GM19397 (cell line): ENCODE data around the gene ABI2.
"Not testable (repeated sequence)": the region's sequence is repeated elsewhere in the genome, so short reads cannot be mapped to it uniquely, and the experiment has no call there.

Experiments
- ATAC-seq: cut with Tn5 transposase; IDR thresholded peaks from one replicate; pipeline ENCODE4 v1.9.1; 2021; ENCODE audit warnings: mild to moderate bottlenecking, moderate library complexity; ENCODE audit not compliant: unreplicated experiment

The ABI2 gene

GRCh38 chr2:203354966-203355365 lies 26.8 kb downstream of the ABI2 start:
- no peak for ATAC-seq

GRCh38 chr2:203359450-203359849 lies 31.3 kb downstream of the ABI2 start:
- ATAC-seq = no peak

- ATAC-seq = no peak
These were observed 32.7 kb downstream of the ABI2 start for GRCh38 chr2:203360833-203361430.

- no peak for ATAC-seq
These were observed 33.3 kb downstream of the ABI2 start for GRCh38 chr2:203361495-203361894.

GRCh38 chr2:203361922-203362321 lies 33.7 kb downstream of the ABI2 start:
- ATAC-seq = no peak

GRCh38 chr2:203366639-203367466 lies 38.7 kb downstream of the ABI2 start:
- no peak for ATAC-seq

GRCh38 chr2:203372706-203373105 lies 44.5 kb downstream of the ABI2 start:
- ATAC-seq = not testable (repeated sequence)

- no peak for ATAC-seq
These were observed 48.0 kb downstream of the ABI2 start for GRCh38 chr2:203376173-203376572.

- no peak for ATAC-seq
These were observed 51.0 kb downstream of the ABI2 start for GRCh38 chr2:203379156-203379555.

- ATAC-seq = no peak
These were observed 54.8 kb downstream of the ABI2 start for GRCh38 chr2:203383038-203383437.

- not testable (repeated sequence) for ATAC-seq
These were observed 60.0 kb downstream of the ABI2 start for GRCh38 chr2:203388153-203388552.

GRCh38 chr2:203394519-203395227 lies 66.5 kb downstream of the ABI2 start:
- no peak for ATAC-seq

- no peak for ATAC-seq
These were observed 67.7 kb downstream of the ABI2 start for GRCh38 chr2:203395858-203396257.

GRCh38 chr2:203396667-203397066 lies 68.5 kb downstream of the ABI2 start:
- ATAC-seq = no peak

GRCh38 chr2:203399031-203399430 lies 70.8 kb downstream of the ABI2 start:
- no peak for ATAC-seq

- ATAC-seq = no peak
These were observed 72.8 kb downstream of the ABI2 start for GRCh38 chr2:203400805-203401585.

GRCh38 chr2:203404996-203405395 lies 76.8 kb downstream of the ABI2 start:
- no peak for ATAC-seq

- ATAC-seq = no peak
These were observed 79.3 kb downstream of the ABI2 start for GRCh38 chr2:203407496-203407895.

- no peak for ATAC-seq
These were observed 84.5 kb downstream of the ABI2 start for GRCh38 chr2:203412546-203413331.

GRCh38 chr2:203413796-203414195 lies 85.6 kb downstream of the ABI2 start:
- no peak for ATAC-seq
